HG02840 (cell line): ENCODE results near the gene SSH2.
"Not testable (repeated sequence)": the region's sequence is repeated elsewhere in the genome, so short reads cannot be mapped to it uniquely, and the experiment has no call there.

Experiments
- ATAC-seq: cut with Tn5 transposase; IDR thresholded peaks from one replicate; pipeline ENCODE4 v1.9.1; 2021; ENCODE audit warnings: mild to moderate bottlenecking, moderate library complexity, moderate number of reproducible peaks; ENCODE audit not compliant: unreplicated experiment, low FRiP score

The SSH2 gene

GRCh38 chr17:29749045-29749825 is 180.8 kb downstream of the SSH2 start:
- no peak for ATAC-seq

DNA sequence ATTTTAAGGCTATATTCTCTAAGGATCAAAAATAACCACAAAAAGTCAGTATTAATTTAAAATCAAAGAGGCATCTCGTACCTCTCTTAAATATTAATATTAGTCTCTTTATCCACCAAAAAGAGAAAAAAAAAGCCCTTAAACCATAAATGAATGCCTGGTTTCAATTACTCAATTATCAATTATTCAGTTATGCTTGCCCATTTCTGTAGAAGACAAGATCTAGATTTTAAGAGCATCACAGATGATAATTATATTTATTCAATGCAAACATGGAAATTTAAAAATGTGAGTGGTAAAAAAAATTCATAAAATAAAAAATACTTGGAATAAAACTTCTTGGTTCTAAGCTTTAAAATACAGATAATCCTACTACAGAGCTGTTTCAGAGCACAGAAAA is 181.6 kb downstream of the SSH2 start:
- no peak for ATAC-seq

DNA sequence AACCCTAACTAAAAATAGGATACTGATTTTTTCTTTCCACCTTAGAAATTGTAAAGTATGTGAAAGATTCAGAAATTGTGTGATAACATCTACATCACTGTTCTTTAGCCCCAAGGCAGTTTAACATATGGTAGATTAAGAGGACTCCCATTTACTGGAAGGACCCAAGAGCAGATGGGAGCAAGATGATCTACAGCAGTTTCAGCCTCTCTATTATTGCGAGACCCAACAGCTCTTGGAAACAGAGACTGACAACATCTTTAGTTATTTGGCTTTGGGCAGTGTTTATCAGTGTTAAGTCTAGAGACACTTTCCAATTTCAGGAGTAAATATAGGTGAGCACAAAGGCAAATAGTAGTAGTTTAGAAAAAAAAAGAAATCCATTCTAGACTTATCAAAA is 182.4 kb downstream of the SSH2 start:
- no peak for ATAC-seq

- ATAC-seq: no peak
These were observed 183.4 kb downstream of the SSH2 start for GRCh38 chr17:29746669-29747068.

DNA sequence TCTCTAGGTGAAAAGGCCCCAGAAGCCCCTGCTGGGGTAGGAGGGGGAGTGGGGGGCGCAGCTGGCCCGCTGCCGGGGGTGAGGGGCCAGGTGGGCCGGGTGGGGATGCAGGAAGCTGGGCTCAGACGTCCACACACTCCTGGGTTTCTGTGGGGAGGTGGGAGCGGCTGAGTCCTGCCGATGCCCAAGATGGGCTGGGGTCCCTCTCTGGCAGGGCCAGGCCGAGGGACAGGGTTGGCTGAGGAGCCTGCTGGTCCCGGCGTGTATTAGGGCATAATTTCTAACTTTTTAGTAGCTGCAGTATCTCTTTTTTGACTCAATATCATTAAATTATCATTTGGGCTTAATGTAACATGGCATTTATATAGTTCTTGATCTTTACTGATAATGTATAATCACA is 185.9 kb downstream of the SSH2 start:
- ATAC-seq: no peak

- no peak for ATAC-seq
These were observed 187.9 kb downstream of the SSH2 start for GRCh38 chr17:29742210-29742513.

GRCh38 chr17:29740017-29740416 is 190.0 kb downstream of the SSH2 start:
- no peak for ATAC-seq

GRCh38 chr17:29734640-29735039 is 195.4 kb downstream of the SSH2 start:
- ATAC-seq: no peak

DNA sequence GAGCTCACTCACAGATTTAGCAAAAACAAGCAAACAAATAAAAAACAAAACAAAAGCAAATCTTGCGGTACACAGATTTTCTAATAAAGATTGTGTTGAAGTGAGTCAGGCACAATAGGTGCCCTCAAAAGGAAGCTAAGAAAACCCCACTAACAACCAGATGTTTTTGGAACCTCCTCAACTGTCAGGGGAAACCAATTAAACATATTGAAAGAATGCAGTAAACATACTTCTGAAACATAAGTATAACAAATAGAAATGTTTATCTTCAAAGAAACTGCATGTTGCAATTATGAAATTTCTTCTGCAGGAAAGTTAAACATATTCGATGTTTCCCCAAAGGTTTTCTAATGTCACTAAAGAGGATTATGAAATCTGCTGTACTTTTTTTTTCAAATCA is 196.9 kb downstream of the SSH2 start:
- no peak for ATAC-seq

- no peak for ATAC-seq
These were observed 197.4 kb downstream of the SSH2 start for GRCh38 chr17:29732613-29733012.

DNA sequence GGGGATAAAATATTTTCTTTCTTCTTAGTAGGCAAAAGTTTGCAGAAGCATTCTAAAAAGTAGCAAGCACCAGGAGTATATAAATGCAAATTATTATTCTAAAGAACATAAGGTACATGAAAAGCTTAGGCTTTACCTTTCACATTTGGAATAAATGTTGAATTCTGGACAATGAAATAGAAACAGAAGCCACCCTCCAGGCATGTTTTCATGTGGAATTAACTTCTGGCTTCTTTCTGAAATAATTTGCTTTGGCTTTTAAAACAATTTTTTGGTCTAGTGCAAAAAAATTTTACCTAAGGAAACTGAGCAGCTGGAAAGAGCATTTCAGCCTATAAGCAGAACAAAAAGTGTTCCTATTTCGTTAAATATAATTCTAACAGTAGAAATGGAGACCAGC is 197.8 kb downstream of the SSH2 start:
- ATAC-seq: no peak

DNA sequence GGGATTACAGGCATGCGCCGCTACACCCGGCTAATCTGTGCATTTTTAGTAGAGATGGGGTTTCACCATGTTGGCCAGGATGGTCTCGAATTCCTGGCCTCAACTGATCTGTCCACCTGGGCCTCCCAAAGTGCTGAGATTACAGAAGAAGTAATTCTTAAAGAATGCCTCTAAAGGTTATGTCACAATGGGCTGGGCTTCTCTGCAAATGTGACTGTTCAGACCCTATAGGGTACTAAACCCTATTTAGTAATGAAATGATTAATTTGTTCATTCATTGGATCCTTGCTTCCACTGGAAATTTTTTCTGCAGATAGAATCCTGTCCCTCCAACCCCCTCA is 198.5 kb downstream of the SSH2 start:
- no peak for ATAC-seq

- no peak for ATAC-seq
These were observed 201.5 kb downstream of the SSH2 start for GRCh38 chr17:29728490-29728889.

- ATAC-seq: no peak
These were observed 203.2 kb downstream of the SSH2 start for GRCh38 chr17:29726715-29727252.

- not testable (repeated sequence) for ATAC-seq
These were observed 204.6 kb downstream of the SSH2 start for GRCh38 chr17:29725408-29725807.

DNA sequence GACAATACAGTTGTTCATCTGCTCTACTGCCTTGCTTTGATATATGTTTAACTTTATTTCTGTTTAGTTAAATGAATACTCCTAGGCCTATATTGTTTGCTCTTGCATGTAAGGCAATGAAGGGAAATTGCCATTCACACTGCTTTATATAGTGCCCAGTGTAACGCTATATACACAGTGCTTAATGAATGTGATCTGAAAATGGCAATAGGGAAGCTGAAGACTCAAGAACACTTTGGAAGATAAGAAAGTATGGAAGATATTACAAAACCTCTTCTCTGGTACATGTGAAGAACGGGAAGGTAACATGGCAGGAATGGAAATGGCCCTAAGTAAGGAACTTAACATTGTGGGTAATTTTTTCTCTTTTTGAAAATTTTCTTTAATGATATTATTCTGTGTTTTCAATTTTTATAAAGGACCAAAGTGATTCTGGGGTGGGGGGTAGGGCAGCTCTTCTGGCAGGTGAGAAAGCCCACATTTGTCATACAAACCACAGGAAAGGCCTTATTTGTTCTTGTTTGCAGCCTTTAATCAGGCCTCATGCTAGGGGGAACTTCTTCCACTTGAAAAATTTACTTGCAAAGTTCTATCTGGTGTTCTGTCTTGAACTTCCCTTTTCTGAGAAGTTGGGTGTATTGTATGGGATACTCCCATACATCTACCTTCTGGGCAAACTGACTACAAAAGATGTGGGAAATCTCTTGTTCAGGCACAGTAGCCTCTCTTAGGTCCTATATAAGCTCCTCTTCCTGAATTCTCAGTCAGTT is 206.6 kb downstream of the SSH2 start:
- ATAC-seq: no peak

- peak; percentile 70 for ATAC-seq
These were observed 207.4 kb downstream of the SSH2 start for GRCh38 chr17:29722411-29723198.

DNA sequence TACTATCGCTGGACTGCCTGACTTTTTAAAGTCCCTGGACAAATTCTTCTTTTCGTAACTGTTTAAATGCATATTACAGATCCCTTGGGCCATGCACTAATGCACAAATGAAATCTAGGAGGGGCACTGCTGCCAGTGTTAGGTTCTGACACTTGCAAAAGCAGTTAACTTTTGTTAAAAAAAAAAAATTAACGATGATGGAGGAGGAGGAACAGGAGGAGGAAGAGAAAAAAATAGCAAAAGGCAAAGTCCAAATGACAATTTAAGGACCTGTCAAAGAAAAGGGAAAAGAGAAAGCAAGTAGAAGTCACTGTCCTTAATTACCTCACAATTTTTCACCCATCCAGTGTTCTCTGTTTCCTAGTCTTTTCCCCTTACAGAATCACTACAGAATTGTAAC is 209.5 kb downstream of the SSH2 start:
- no peak for ATAC-seq

GRCh38 chr17:29719469-29719868 is 210.6 kb downstream of the SSH2 start:
- ATAC-seq: no peak

DNA sequence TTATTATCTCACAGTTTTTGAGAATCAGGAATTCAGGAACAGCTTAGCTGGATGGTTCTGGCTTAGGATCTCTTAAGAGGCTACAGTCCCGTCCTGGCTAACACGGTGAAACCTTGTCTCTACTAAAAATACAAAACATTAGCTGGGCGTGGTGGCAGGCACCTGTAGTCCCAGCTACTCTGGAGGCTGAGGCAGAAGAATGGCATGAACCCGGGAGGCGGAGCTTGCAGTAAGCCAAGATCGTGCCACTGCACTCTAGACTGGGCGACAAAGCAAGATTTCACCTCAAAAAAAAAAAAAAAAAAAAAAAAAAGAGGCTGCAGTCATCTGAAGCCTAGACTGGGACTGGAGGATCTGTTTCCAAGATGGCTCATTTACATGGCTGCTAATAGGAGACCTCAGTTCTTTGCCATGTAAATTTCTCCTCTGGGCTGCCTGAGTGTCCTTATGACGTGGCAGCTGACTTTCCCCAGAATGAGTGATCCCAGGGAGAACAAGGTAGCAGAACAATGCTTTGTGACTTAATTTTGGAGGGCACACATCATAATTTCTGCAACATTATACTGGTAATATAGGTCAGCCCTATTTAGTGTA is 211.5 kb downstream of the SSH2 start:
- no peak for ATAC-seq

- no peak for ATAC-seq
These were observed 212.2 kb downstream of the SSH2 start for GRCh38 chr17:29717817-29718216.
